H1 (cell line): ENCODE measurements around the gene TSC22D1. TPM values are rescaled to one million over a fixed set of nuclear protein-coding genes. Genes with fewer than 3 reads are reported as not detected.

Experiments
- CTCF ChIA-PET: fragments of 300-600 bp; sonication (Branson Sonifier 250); formaldehyde crosslinking; loops from one replicate; lab custom pipeline; 2021; ENCODE audit not compliant: partially characterized antibody; lab: Charles Lee
- POLR2A ChIA-PET: fragments of 300-600 bp; sonication (Branson Sonifier 250); formaldehyde crosslinking; loops from one replicate; lab custom pipeline; 2021; ENCODE audit warnings: inconsistent platforms; ENCODE audit not compliant: partially characterized antibody; lab: Charles Lee
- DNase-seq, 2 experiments: peaks; one replicate each; pipeline versions ENCODE4 v3.0.0 to v3.0.0-alpha.2; 2010 to 2022; ENCODE audit warnings: low spot score in 2 of 2, low read depth in 1 of 2, mixed read lengths in 1 of 2
- FAIRE-seq: peaks from 2 replicates; lab custom pipeline; 2011; peaks lifted over from hg19 to GRCh38; lab: Jason Lieb, UNC
- H2AFZ ChIP-seq: 2 replicates; pipeline ENCODE4 v1.8.1; 2012; ENCODE audit warnings: low read length, inconsistent platforms
- H2AK5ac ChIP-seq: 2 replicates; pipeline ENCODE4 v1.6.1; 2013; ENCODE audit warnings: low read depth, low read length
- H2BK120ac ChIP-seq: replicated peaks from 2 replicates; pipeline ENCODE3; 2013; ENCODE audit warnings: low read depth, low read length, inconsistent platforms
- H2BK12ac ChIP-seq: 2 replicates; pipeline ENCODE4 v1.6.1; 2013; ENCODE audit warnings: low read depth, low read length
- H2BK15ac ChIP-seq: 2 replicates; pipeline ENCODE4 v1.6.1; 2013; ENCODE audit warnings: low read length
- H2BK20ac ChIP-seq: 2 replicates; pipeline ENCODE4 v1.6.1; 2013; ENCODE audit warnings: low read length
- H2BK5ac ChIP-seq: 2 replicates; pipeline ENCODE4 v1.6.1; 2013; ENCODE audit warnings: low read depth, low read length
- H3K14ac ChIP-seq: 2 replicates; pipeline ENCODE4 v1.6.1; 2013; ENCODE audit warnings: inconsistent platforms; ENCODE audit not compliant: insufficient read length
- H3K18ac ChIP-seq: 2 replicates; pipeline ENCODE4 v1.6.1; 2013; ENCODE audit warnings: low read length; ENCODE audit errors: extremely low read depth
- H3K23ac ChIP-seq: 2 replicates; pipeline ENCODE4 v1.6.1; 2013; ENCODE audit warnings: inconsistent platforms; ENCODE audit not compliant: insufficient read length
- H3K23me2 ChIP-seq: 2 replicates; pipeline ENCODE4 v1.6.1; 2013; ENCODE audit warnings: low read depth, low read length
- H3K27ac ChIP-seq: 2 replicates; pipeline ENCODE4 v1.6.1; 2011; ENCODE audit warnings: low read depth, low read length, inconsistent platforms
- H3K27me3 ChIP-seq, 4 experiments: replicated peaks in 1 of 4; 1 replicate in 1 of 4; 2 replicates in 3 of 4; pipeline versions ENCODE4 v1.6.1 to v1.8.1; 2011 to 2013; ENCODE audit warnings: low read length in 3 of 4, mild to moderate bottlenecking in 3 of 4, inconsistent platforms in 2 of 4, mixed read lengths in 2 of 4, moderate library complexity in 1 of 4; ENCODE audit not compliant: control insufficient read depth in 3 of 4, insufficient read depth in 3 of 4; ENCODE audit errors: extremely low read depth in 1 of 4
- H3K36me3 ChIP-seq, 4 experiments: 2 replicates each; pipeline versions ENCODE4 v1.6.1 to v1.8.1; 2011 to 2013; ENCODE audit warnings: mild to moderate bottlenecking in 4 of 4, low read length in 3 of 4, moderate library complexity in 2 of 4, control low read depth in 1 of 4, inconsistent platforms in 1 of 4; ENCODE audit not compliant: insufficient read depth in 4 of 4, control insufficient read depth in 2 of 4
- H3K4ac ChIP-seq: replicated peaks from 2 replicates; pipeline ENCODE3; 2013; ENCODE audit warnings: low read length, low read depth, mixed read lengths, inconsistent platforms; ENCODE audit not compliant: insufficient read length
- H3K4me1 ChIP-seq, 4 experiments: replicated peaks in 1 of 4; 1 replicate in 1 of 4; 2 replicates in 3 of 4; pipeline versions ENCODE4 v1.6.1 to v1.8.1; 2011 to 2013; ENCODE audit warnings: low read length in 3 of 4, inconsistent platforms in 2 of 4, mixed read lengths in 1 of 4; ENCODE audit not compliant: insufficient read depth in 4 of 4, control insufficient read depth in 3 of 4
- H3K4me2 ChIP-seq, 2 experiments: 2 replicates each; pipeline versions ENCODE4 v1.6.1 to v1.8.1; 2011 to 2013; ENCODE audit warnings: low read depth in 2 of 2, low read length in 2 of 2, control low read depth in 1 of 2, inconsistent platforms in 1 of 2, mild to moderate bottlenecking in 1 of 2; ENCODE audit not compliant: insufficient read depth in 1 of 2
- H3K4me3 ChIP-seq, 4 experiments: fragments of 200-600, 300-600 bp in 1 of 4; sonication (generic), shearing (Covaris generic), sonication (Bioruptor Twin) in 1 of 4; 2 replicates each; pipeline versions ENCODE4 v1.5.1 to v1.8.1; 2011 to 2016; ENCODE audit warnings: low read length in 4 of 4, low read depth in 3 of 4, control low read depth in 2 of 4, inconsistent platforms in 2 of 4, mild to moderate bottlenecking in 2 of 4, mixed read lengths in 1 of 4, moderate library complexity in 1 of 4; ENCODE audit not compliant: insufficient read depth in 2 of 4; ENCODE audit errors: extremely low read depth in 1 of 4
- H3K56ac ChIP-seq: replicated peaks from 2 replicates; pipeline ENCODE3; 2013; ENCODE audit warnings: low read depth, mild to moderate bottlenecking, mixed read lengths, low read length, inconsistent platforms; ENCODE audit not compliant: insufficient read length
- H3K79me1 ChIP-seq: 2 replicates; pipeline ENCODE4 v1.6.1; 2013; ENCODE audit warnings: low read depth, low read length, control low read depth
- H3K79me2 ChIP-seq, 2 experiments: 2 replicates each; pipeline versions ENCODE4 v1.6.1 to v1.8.1; 2012 to 2013; ENCODE audit warnings: low read length in 2 of 2, mild to moderate bottlenecking in 2 of 2, inconsistent platforms in 1 of 2; ENCODE audit not compliant: insufficient read depth in 2 of 2, control insufficient read depth in 1 of 2
- H3K9ac ChIP-seq, 4 experiments: replicated peaks in 1 of 4; 1 replicate in 1 of 4; 2 replicates in 3 of 4; pipeline versions ENCODE4 v1.6.1 to v1.8.1; 2011 to 2013; ENCODE audit warnings: low read depth in 3 of 4, low read length in 3 of 4, control low read depth in 2 of 4, mild to moderate bottlenecking in 2 of 4, moderate library complexity in 2 of 4, inconsistent platforms in 1 of 4; ENCODE audit errors: extremely low read depth in 1 of 4
- H3K9me3 ChIP-seq, 2 experiments: 2 replicates each; pipeline versions ENCODE4 v1.6.1 to v1.8.1; 2012 to 2013; ENCODE audit warnings: mild to moderate bottlenecking in 2 of 2, moderate library complexity in 2 of 2, control low read depth in 1 of 2, inconsistent platforms in 1 of 2, low read depth in 1 of 2, low read length in 1 of 2, mixed read lengths in 1 of 2; ENCODE audit not compliant: insufficient read depth in 2 of 2
- H4K20me1 ChIP-seq, 2 experiments: replicated peaks in 1 of 2; 2 replicates each; pipeline versions ENCODE3 to v1.8.1; 2011 to 2013; ENCODE audit warnings: inconsistent platforms in 2 of 2, low read length in 2 of 2, mild to moderate bottlenecking in 1 of 2; ENCODE audit not compliant: insufficient read depth in 2 of 2, control insufficient read depth in 1 of 2
- H4K5ac ChIP-seq: 2 replicates; pipeline ENCODE4 v1.6.1; 2013; ENCODE audit warnings: low read length, low read depth, mixed read lengths, inconsistent platforms; ENCODE audit not compliant: insufficient read length
- H4K8ac ChIP-seq: 2 replicates; pipeline ENCODE4 v1.8.0; 2013; ENCODE audit warnings: mild to moderate bottlenecking, moderate library complexity, low read length, inconsistent platforms; ENCODE audit not compliant: insufficient read depth; ENCODE audit errors: extremely low read depth
- H4K91ac ChIP-seq: replicated peaks from 2 replicates; pipeline ENCODE3; 2013; ENCODE audit warnings: low read length, mixed read lengths, inconsistent platforms; ENCODE audit not compliant: insufficient read length
- CHD2 ChIP-seq: IDR thresholded peaks from 2 replicates; pipeline ENCODE4 v1.6.1; 2012; ENCODE audit warnings: low read length, improper control_type of control experiment
- CREB1 ChIP-seq: IDR thresholded peaks from 2 replicates; pipeline ENCODE4 v1.6.1; 2012; ENCODE audit warnings: inconsistent platforms
- GTF2F1 ChIP-seq: IDR thresholded peaks from 2 replicates; pipeline ENCODE4 v1.6.1; 2012; ENCODE audit warnings: low read depth, low read length, improper control_type of control experiment, borderline replicate concordance
- JUND ChIP-seq: IDR thresholded peaks from 2 replicates; pipeline ENCODE4 v1.6.1; 2011; ENCODE audit warnings: mild to moderate bottlenecking, improper control_type of control experiment, low read length
- MAFK ChIP-seq: IDR thresholded peaks from 2 replicates; pipeline ENCODE4 v1.6.1; 2012; ENCODE audit warnings: low read depth, mild to moderate bottlenecking, improper control_type of control experiment, low read length
- NRF1 ChIP-seq: IDR thresholded peaks from 2 replicates; pipeline ENCODE4 v1.6.1; 2011; ENCODE audit warnings: mild to moderate bottlenecking, low read depth, low read length, improper control_type of control experiment
- POU5F1 ChIP-seq: IDR thresholded peaks from 2 replicates; pipeline ENCODE4 v1.6.1; 2011; ENCODE audit warnings: low read depth, mild to moderate bottlenecking, low read length, moderate library complexity
- SP2 ChIP-seq: IDR thresholded peaks from 2 replicates; pipeline ENCODE4 v1.6.1; 2012; ENCODE audit warnings: mild to moderate bottlenecking, low read length, inconsistent platforms
- TAF1 ChIP-seq: IDR thresholded peaks from 2 replicates; pipeline ENCODE4 v1.6.1; 2011; ENCODE audit warnings: mild to moderate bottlenecking, low read depth, low read length
- WGBS, 2 experiments: shearing (Covaris generic) in 1 of 2; methylation state at CpG; one replicate each; pipeline versions ENCODE4 v1.1.6 to v1.1.7; 2013 to 2015; ENCODE audit warnings: low lambda C conversion rate in 2 of 2, mixed read lengths in 2 of 2, inconsistent platforms in 1 of 2, low coverage in 1 of 2, missing lambda C conversion rate in 1 of 2; ENCODE audit not compliant: insufficient replicate concordance in 2 of 2, insufficient coverage in 1 of 2, insufficient read length in 1 of 2; ENCODE audit errors: extremely low coverage in 1 of 2, missing lambda C conversion rate in 1 of 2; 5-methylcytosine and 5-hydroxymethylcytosine counted together
- polyA plus RNA-seq, 7 experiments: library from polyadenylated mRNA; depleted of rRNA in 3 of 7; stranded (reverse) in 5 of 7; unstranded in 2 of 7; fragments of >200 nt in 5 of 7; fragments of 200-250 nt in 2 of 7; gene quantifications; 1 replicate in 5 of 7; 2 replicates in 1 of 7; 4 replicates in 1 of 7; pipeline versions ENCODE4 v1.2.1 to v1.2.3, GENCODE V29; 2011 to 2013; ENCODE audit warnings: missing spikeins in 2 of 7, mixed read lengths in 2 of 7
- total RNA-seq: library from RNA; stranded (reverse); fragmentation: NEBNext Ultra II Directional; extraction: Animal tissue kit (Norgen Biotek cat#: 25700); gene quantifications from 2 replicates; pipeline ENCODE4 v1.2.1, GENCODE V29; 2021

Gene TSC22D1
- total and polyA plus RNA-seq, 2 of the 8 experiments (the other 6 are each of a cell fraction or from before 2014, with no cell fraction given), result 52.6 to 80.9 TPM

DNA sequence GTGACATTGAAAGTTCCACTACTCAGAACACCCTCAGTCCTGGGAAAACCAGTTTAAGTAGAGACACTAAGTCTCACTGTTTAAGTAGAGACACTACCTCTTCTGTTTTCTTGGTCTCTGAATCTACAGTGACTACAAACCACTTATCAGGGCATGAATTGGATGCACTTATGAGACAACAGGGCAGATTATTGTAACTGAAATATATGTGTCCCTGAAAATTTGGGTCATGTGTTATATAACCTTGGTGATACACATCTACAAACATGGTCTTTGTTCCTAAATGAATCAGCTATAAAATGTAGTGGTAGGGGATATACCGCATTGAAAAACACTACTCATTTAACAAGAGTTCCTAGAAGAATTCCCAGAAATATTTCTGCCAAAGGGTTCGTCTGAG, 146.8 kb downstream of the TSC22D1 start:
- FAIRE-seq (no peak), DNase-seq (no peak)
- no peak overlapping the region for H4K5ac ChIP-seq
- H4K20me1 ChIP-seq, result peaks cover 0 to 5% of the 10 kb centered on the region in 2 experiments
- no peaks in the 10 kb centered on the region; a peak in 1 of 4 replicates for H3K9me3 ChIP-seq
- H2BK15ac ChIP-seq, result no peak overlapping the region
- H3K4me3 ChIP-seq, result no peak overlapping the region
- peaks cover 0 to 7% of the 10 kb centered on the region in 2 experiments; a peak in 1 of 4 replicates for H3K79me2 ChIP-seq
- H3K9ac ChIP-seq, result no peak overlapping the region
- H3K36me3 ChIP-seq, result peaks cover 3 to 19% (median 12%) of the 10 kb centered on the region in 4 experiments
- H3K27me3 ChIP-seq, result no peaks in the 10 kb centered on the region
- H4K91ac ChIP-seq, result no peak overlapping the region
- no peak overlapping the region for H3K18ac ChIP-seq
- no peak overlapping the region for H2BK12ac ChIP-seq
- no peaks in the 10 kb centered on the region; the same call in 1 of the 2 replicates for H3K79me1 ChIP-seq
- POLR2A ChIA-PET, result interaction anchor here (1.2 to 10.8 kb wide), 3 partner anchors 14 to 123 kb away, joined by 4 to 125 read pairs (median 8); no protein-coding TSS in a partner anchor
- no peak overlapping the region for H2BK20ac ChIP-seq
- no peak overlapping the region for H2AK5ac ChIP-seq
- H2BK120ac ChIP-seq, result no peak overlapping the region
- H3K4me2 ChIP-seq, result no peak overlapping the region
- H3K27ac ChIP-seq, result no peak overlapping the region
- 81% methylated on average over 2 of the region's 2 CpGs; no CpG with 5 or more reads in 1 of the 2 experiments for WGBS, 2 experiments
- no peak overlapping the region for H4K8ac ChIP-seq
- H3K23me2 ChIP-seq, result 0 out of 2 replicates have a peak, but pooled peaks cover 2% of the 10 kb centered on the region
- H3K23ac ChIP-seq, result no peak overlapping the region
- H3K4me1 ChIP-seq, result peaks cover 0 to 4% (median 2%) of the 10 kb centered on the region in 4 experiments; a peak in 4 of 7 replicates
- CTCF ChIA-PET, result interaction anchor here (0.6 to 1.6 kb wide), 7 partner anchors 9 to 180 kb away, joined by 3 to 4 read pairs (median 3); no protein-coding TSS in a partner anchor
- H2AFZ ChIP-seq, result no peak overlapping the region
- TF ChIP-seq CHD2 (no peak), NRF1 (no peak), GTF2F1 (no peak), JUND (no peak), SP2 (no peak), TAF1 (no peak), CREB1 (no peak), POU5F1 (no peak), MAFK (no peak)
- H3K56ac ChIP-seq, result no peak overlapping the region
- H3K4ac ChIP-seq, result no peak overlapping the region
- H3K14ac ChIP-seq, result no peak overlapping the region
- H2BK5ac ChIP-seq, result no peak overlapping the region
